GM23338 (cell line): Measurements from ENCODE around the gene DDX31. TPM values are rescaled to one million over a fixed set of nuclear protein-coding genes. Genes with fewer than 3 reads are reported as not detected.

Experiments used
- ATAC-seq: fragments of 200-7000 bp; cut with Tn5 transposase; 3 replicates; pipeline ENCODE4 v1.9.1; 2020
- DNase-seq: peaks from one replicate; pipeline ENCODE4 v3.0.0-alpha.2; 2015; ENCODE audit warnings: low spot score
- H2AFZ ChIP-seq: fragments of 200-600 bp; sonication (generic); 2 replicates; pipeline ENCODE4 v1.8.0; 2016; ENCODE audit warnings: antibody characterized with exemption, mild to moderate bottlenecking, moderate library complexity
- H3F3A ChIP-seq: fragments of 200-600 bp; sonication (generic); replicated peaks from 2 replicates; pipeline ENCODE4 v1.8.0; 2017; ENCODE audit warnings: antibody characterized with exemption, mixed run types, low read depth
- H3K27ac ChIP-seq: fragments of 200-600 bp; sonication (generic); 2 replicates; pipeline ENCODE4 v1.6.1; 2016; ENCODE audit warnings: low read depth
- H3K27me3 ChIP-seq: fragments of 200-600 bp; sonication (generic); 2 replicates; pipeline ENCODE4 v1.8.0; 2016; ENCODE audit warnings: mild to moderate bottlenecking, mixed run types, moderate library complexity; ENCODE audit not compliant: insufficient read depth
- H3K36me3 ChIP-seq: fragments of 200-600 bp; sonication (generic); 2 replicates; pipeline ENCODE4 v1.8.0; 2016; ENCODE audit warnings: mild to moderate bottlenecking; ENCODE audit not compliant: insufficient read depth
- H3K4me1 ChIP-seq: fragments of 200-600 bp; sonication (generic); 2 replicates; pipeline ENCODE4 v1.8.0; 2016; ENCODE audit warnings: mild to moderate bottlenecking, moderate library complexity; ENCODE audit not compliant: insufficient read depth
- H3K4me2 ChIP-seq: fragments of 200-600 bp; sonication (generic); 2 replicates; pipeline ENCODE4 v1.7.1; 2017; ENCODE audit warnings: mixed run types
- H3K4me3 ChIP-seq: fragments of 200-600 bp; sonication (generic); 2 replicates; pipeline ENCODE4 v1.6.1; 2016; ENCODE audit warnings: mixed run types
- H3K79me2 ChIP-seq: fragments of 200-600 bp; sonication (generic); replicated peaks from 2 replicates; pipeline ENCODE4 v1.8.0; 2017; ENCODE audit warnings: mild to moderate bottlenecking; ENCODE audit not compliant: insufficient read depth
- H3K9me2 ChIP-seq: fragments of 200-600 bp; sonication (generic); 2 replicates; pipeline ENCODE4 v1.8.0; 2017; ENCODE audit not compliant: insufficient read depth
- H4K20me1 ChIP-seq: fragments of 200-600 bp; sonication (generic); replicated peaks from 2 replicates; pipeline ENCODE4 v1.8.0; 2017; ENCODE audit warnings: mild to moderate bottlenecking; ENCODE audit not compliant: insufficient read depth
- H3K27ac Mint-ChIP-seq: 2 replicates; pipeline ENCODE4 v1.8.0; 2020; ENCODE audit warnings: inconsistent platforms, mild to moderate bottlenecking, moderate library complexity, mixed read lengths
- H3K27me3 Mint-ChIP-seq: 3 replicates; pipeline ENCODE4 v1.8.0; 2022; ENCODE audit warnings: low read depth, mild to moderate bottlenecking, moderate library complexity, mixed read lengths, inconsistent platforms; ENCODE audit not compliant: insufficient read depth, poor library complexity
- H3K36me3 Mint-ChIP-seq: 3 replicates; pipeline ENCODE4 v1.8.0; 2021; ENCODE audit warnings: low read depth, mild to moderate bottlenecking, inconsistent platforms, moderate library complexity, mixed read lengths
- H3K4me1 Mint-ChIP-seq: 3 replicates; pipeline ENCODE4 v1.8.0; 2020; ENCODE audit warnings: mild to moderate bottlenecking, inconsistent platforms, mixed read lengths
- H3K4me3 Mint-ChIP-seq: 3 replicates; pipeline ENCODE4 v1.8.0; 2021; ENCODE audit warnings: moderate library complexity, mild to moderate bottlenecking, inconsistent platforms, mixed read lengths
- H3K9me3 Mint-ChIP-seq: 3 replicates; pipeline ENCODE4 v1.8.0; 2020; ENCODE audit warnings: moderate library complexity, mild to moderate bottlenecking, inconsistent platforms, mixed read lengths
- CREB1 ChIP-seq: fragments of 250-450 bp; sonication (Bioruptor Pico); IDR thresholded peaks from 2 replicates; pipeline ENCODE4 v1.5.0; 2020; ENCODE audit warnings: low read depth, mild to moderate bottlenecking, moderate library complexity
- ETS1 ChIP-seq: IDR thresholded peaks from 2 replicates; pipeline ENCODE4 v1.6.1; 2016; ENCODE audit warnings: antibody characterized with exemption
- EZH2 ChIP-seq: fragments of 200-600 bp; sonication (generic); IDR thresholded peaks from one replicate; pipeline ENCODE4 v1.8.0; 2017; ENCODE audit warnings: antibody characterized with exemption, mild to moderate bottlenecking, low read depth; ENCODE audit not compliant: unreplicated experiment
- EZH2phosphoT487 ChIP-seq: fragments of 200-600 bp; sonication (generic); IDR thresholded peaks from one replicate; pipeline ENCODE4 v1.8.1; 2018; ENCODE audit warnings: antibody characterized with exemption; ENCODE audit not compliant: unreplicated experiment
- JUNB ChIP-seq: IDR thresholded peaks from one replicate; pipeline ENCODE4 v1.6.1; 2016; ENCODE audit warnings: antibody characterized with exemption; ENCODE audit not compliant: unreplicated experiment
- NANOG ChIP-seq: IDR thresholded peaks from 2 replicates; pipeline ENCODE4 v1.6.1; 2016; ENCODE audit warnings: antibody characterized with exemption, borderline replicate concordance
- POLR2AphosphoS5 ChIP-seq: IDR thresholded peaks from 2 replicates; pipeline ENCODE4 v1.6.1; 2016; ENCODE audit warnings: antibody characterized with exemption, low read depth
- REST ChIP-seq: IDR thresholded peaks from one replicate; pipeline ENCODE4 v1.6.1; 2018; ENCODE audit warnings: antibody characterized with exemption; ENCODE audit not compliant: unreplicated experiment
- STAT1 ChIP-seq: IDR thresholded peaks from one replicate; pipeline ENCODE4 v1.6.1; 2016; ENCODE audit warnings: antibody characterized with exemption; ENCODE audit not compliant: unreplicated experiment
- ZNF114 ChIP-seq: fragments of 250-450 bp; sonication (Bioruptor Pico); IDR thresholded peaks from 2 replicates; pipeline ENCODE4 v1.5.0; 2020; ENCODE audit warnings: mild to moderate bottlenecking, moderate library complexity
- ZNF462 ChIP-seq: fragments of 250-450 bp; sonication (Bioruptor Pico); IDR thresholded peaks from 2 replicates; pipeline ENCODE4 v1.5.0; 2020; ENCODE audit warnings: mild to moderate bottlenecking, moderate library complexity
- polyA plus RNA-seq: library from polyadenylated mRNA; unstranded; fragments of >200 nt; fragmentation: Nextera tagmentation; extraction: Ambion mirVana; gene quantifications from 2 replicates; pipeline ENCODE4 v1.2.1, GENCODE V29; 2016
- total RNA-seq: library from RNA; depleted of rRNA; stranded (reverse); fragments of >200 nt; shearing (Covaris generic); gene quantifications from 2 replicates; pipeline ENCODE4 v1.2.3, GENCODE V29; 2014

The DDX31 gene
- total and polyA plus RNA-seq, 2 experiments from 2014 or later: 14.8 to 23.5 TPM

GRCh38 chr9:132708239-132708638 lies 38.5 kb upstream of the DDX31 start (continued):
- TF ChIP-seq REST (no peak), EZH2 (no peak), NANOG (no peak)

GRCh38 chr9:132703336-132703735 lies 33.6 kb upstream of the DDX31 start:
- H3F3A ChIP-seq: no peaks in the 10 kb centered on the region
- no peaks in the 10 kb centered on the region for H4K20me1 ChIP-seq
- H3K4me3 ChIP-seq: no peak overlapping the region
- no peaks in the 10 kb centered on the region for H3K27me3 ChIP-seq
- H2AFZ ChIP-seq: no peak overlapping the region
- H3K27ac Mint-ChIP-seq: no peak overlapping the region
- H3K4me2 ChIP-seq: no peak overlapping the region
- no peaks in the 10 kb centered on the region for H3K27me3 Mint-ChIP-seq
- DNase-seq: no peak
- no peak overlapping the region for H3K27ac ChIP-seq
- H3K36me3 Mint-ChIP-seq: peaks cover 6% of the 10 kb centered on the region; the same call in 1 of the 3 replicates
- H3K9me2 ChIP-seq: no peaks in the 10 kb centered on the region
- no peak for ATAC-seq
- peaks cover 34% of the 10 kb centered on the region for H3K9me3 Mint-ChIP-seq
- 0 out of 2 replicates have a peak, but pooled peaks cover 3% of the 10 kb centered on the region for H3K36me3 ChIP-seq
- H3K79me2 ChIP-seq: no peaks in the 10 kb centered on the region
- no peaks in the 10 kb centered on the region for H3K4me1 ChIP-seq
- no peaks in the 10 kb centered on the region for H3K4me1 Mint-ChIP-seq
- no peak overlapping the region for H3K4me3 Mint-ChIP-seq
- TF ChIP-seq JUNB: no peak
- no peak for TF ChIP-seq REST
- no peak for TF ChIP-seq EZH2phosphoT487
- TF ChIP-seq ZNF462 (CRISPR knock-in tag): no peak
- TF ChIP-seq NANOG: no peak
- no peak for TF ChIP-seq POLR2AphosphoS5
- TF ChIP-seq STAT1: no peak
- no peak for TF ChIP-seq ETS1
- no peak for TF ChIP-seq EZH2
- no peak for TF ChIP-seq ZNF114 (CRISPR knock-in tag)
- no peak for TF ChIP-seq CREB1
